Measurements from ENCODE around the gene PNPLA2.

The PNPLA2 gene

GRCh38 chr11:847876-848275, 29.2 kb downstream of the PNPLA2 start:
- Histone ChIP-seq H3K4me1 (no peaks in the 10 kb centered on the region), H3K4me3 (ENCODE audit: low read depth, low read length) (no peak overlapping the region)

DNA sequence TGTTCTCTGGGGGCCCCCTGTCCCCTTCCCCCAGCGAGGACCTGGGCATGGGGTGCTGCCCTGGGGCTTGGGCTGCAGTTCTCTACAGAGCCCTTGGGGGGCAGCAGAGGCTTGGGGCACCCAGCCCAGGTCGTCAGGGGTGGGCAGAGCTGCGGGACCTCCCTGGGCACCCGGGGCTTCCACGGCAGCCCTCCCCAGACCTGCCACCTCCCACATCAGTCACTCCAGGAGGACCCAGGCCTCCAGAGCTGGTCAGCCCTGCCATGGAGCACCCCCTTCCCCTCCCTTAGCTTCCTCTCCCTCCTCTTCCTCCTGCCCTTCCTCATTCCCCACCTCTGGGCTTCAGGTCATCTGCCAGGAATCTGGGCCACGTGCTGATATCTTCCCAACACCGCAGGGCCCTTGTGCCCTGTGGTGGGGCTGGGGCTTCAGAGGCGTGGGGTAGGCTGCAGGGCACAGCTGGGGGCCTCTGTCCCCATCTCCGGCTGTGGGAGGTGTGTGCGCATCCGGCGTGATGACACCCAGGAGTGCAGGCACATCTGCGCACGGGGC, 29.7 kb downstream of the PNPLA2 start:
- no peak overlapping the region for H2AFZ ChIP-seq
- no peaks in the 10 kb centered on the region for H3K36me3 ChIP-seq (ENCODE audit: control insufficient read depth, insufficient read depth, low read length)
- H3K9me3 ChIP-seq (ENCODE audit: control insufficient read depth, low read length), result no peaks in the 10 kb centered on the region
- no peak overlapping the region for H3K27ac ChIP-seq
- TF ChIP-seq, protein P1, sequence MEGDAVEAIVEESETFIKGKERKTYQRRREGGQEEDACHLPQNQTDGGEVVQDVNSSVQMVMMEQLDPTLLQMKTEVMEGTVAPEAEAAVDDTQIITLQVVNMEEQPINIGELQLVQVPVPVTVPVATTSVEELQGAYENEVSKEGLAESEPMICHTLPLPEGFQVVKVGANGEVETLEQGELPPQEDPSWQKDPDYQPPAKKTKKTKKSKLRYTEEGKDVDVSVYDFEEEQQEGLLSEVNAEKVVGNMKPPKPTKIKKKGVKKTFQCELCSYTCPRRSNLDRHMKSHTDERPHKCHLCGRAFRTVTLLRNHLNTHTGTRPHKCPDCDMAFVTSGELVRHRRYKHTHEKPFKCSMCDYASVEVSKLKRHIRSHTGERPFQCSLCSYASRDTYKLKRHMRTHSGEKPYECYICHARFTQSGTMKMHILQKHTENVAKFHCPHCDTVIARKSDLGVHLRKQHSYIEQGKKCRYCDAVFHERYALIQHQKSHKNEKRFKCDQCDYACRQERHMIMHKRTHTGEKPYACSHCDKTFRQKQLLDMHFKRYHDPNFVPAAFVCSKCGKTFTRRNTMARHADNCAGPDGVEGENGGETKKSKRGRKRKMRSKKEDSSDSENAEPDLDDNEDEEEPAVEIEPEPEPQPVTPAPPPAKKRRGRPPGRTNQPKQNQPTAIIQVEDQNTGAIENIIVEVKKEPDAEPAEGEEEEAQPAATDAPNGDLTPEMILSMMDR (IDR thresholded peaks at IDR 0.05), result peak; percentile 61
- H3K27me3 ChIP-seq (ENCODE audit: control insufficient read depth, insufficient read depth, low read length), result no peaks in the 10 kb centered on the region
- H3K79me2 ChIP-seq, result no peaks in the 10 kb centered on the region
- H3K4me3 ChIP-seq (ENCODE audit: low read depth, low read length), result no peak overlapping the region
- H3K4me1 ChIP-seq, result no peaks in the 10 kb centered on the region
- no peak overlapping the region for H3K9ac ChIP-seq
- H3K4me2 ChIP-seq (ENCODE audit: low read length), result no peak overlapping the region

More at GRCh38 chr11:847876-848275, 29.2 kb downstream of the PNPLA2 start:
- Histone ChIP-seq H3K27me3 (ENCODE audit: control insufficient read depth, insufficient read depth, low read length) (no peaks in the 10 kb centered on the region), H3K4me2 (ENCODE audit: low read length) (no peak overlapping the region), H3K79me2 (no peaks in the 10 kb centered on the region), H3K9ac (no peak overlapping the region), H3K27ac (no peak overlapping the region), H3K9me3 (ENCODE audit: control insufficient read depth, low read length) (no peaks in the 10 kb centered on the region), H2AFZ (no peak overlapping the region), H3K36me3 (ENCODE audit: control insufficient read depth, insufficient read depth, low read length) (no peaks in the 10 kb centered on the region)
- TF ChIP-seq, protein P1 (IDR thresholded peaks at IDR 0.05), result no peak

GRCh38 chr11:849104-849824, 30.6 kb downstream of the PNPLA2 start:
- TF ChIP-seq, protein P1 (IDR thresholded peaks at IDR 0.05), result no peak
- H3K79me2 ChIP-seq, result no peaks in the 10 kb centered on the region
- H3K36me3 ChIP-seq (ENCODE audit: control insufficient read depth, insufficient read depth, low read length), result no peaks in the 10 kb centered on the region
- H3K9ac ChIP-seq, result no peak overlapping the region
- H3K27ac ChIP-seq, result no peak overlapping the region
- H3K4me3 ChIP-seq (ENCODE audit: low read depth, low read length), result no peak overlapping the region
- no peaks in the 10 kb centered on the region for H3K9me3 ChIP-seq (ENCODE audit: control insufficient read depth, low read length)
- H2AFZ ChIP-seq, result no peak overlapping the region
- H3K27me3 ChIP-seq (ENCODE audit: control insufficient read depth, insufficient read depth, low read length), result no peaks in the 10 kb centered on the region
- H3K4me1 ChIP-seq, result no peaks in the 10 kb centered on the region
- H3K4me2 ChIP-seq (ENCODE audit: low read length), result no peak overlapping the region

DNA sequence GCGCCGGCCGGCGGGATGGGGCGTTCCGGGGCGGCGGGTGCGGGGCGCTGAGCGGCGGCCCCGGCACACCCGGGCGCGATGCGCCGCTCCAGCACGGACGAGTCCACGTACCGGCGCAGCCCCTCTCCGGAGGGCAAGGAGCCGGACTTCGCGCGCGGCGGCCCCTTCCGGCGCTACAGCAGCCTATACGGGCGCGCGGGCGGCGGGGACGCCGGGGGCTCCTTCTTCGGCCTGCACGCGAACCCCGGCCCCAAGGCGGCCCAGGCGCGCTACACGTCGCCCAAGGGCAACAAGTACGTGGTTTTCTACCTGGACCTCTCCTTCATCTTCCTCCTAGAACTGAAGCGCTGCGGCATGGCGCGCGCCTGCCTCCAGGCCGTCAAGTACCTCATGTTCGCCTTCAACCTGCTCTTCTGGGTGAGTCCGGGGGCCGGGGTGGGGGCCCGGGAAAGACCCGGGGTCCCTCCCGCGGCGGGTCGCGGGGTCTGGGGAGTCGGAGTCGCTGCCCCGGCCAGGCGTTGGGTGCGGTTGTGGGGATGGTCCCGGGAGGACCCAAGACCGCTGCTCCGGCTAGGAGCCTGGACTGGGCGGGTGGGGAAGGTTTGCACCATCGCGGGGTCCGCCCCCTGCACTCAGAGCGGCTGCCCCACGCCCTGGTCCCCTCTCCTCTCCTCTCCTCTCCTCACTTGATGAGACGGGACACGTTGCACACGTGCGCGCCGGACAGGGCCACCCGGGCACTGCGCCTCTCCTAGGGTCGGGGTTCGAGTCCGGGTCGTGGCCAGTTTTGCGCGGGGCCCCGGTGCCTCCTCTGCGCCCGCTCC, 31.4 kb downstream of the PNPLA2 start:
- TF ChIP-seq, protein P1 (IDR thresholded peaks at IDR 0.05), result no peak
- Histone ChIP-seq H3K9ac (no peak overlapping the region), H3K4me2 (ENCODE audit: low read length) (no peak overlapping the region)

More for the DNA sequence above, 31.4 kb downstream of the PNPLA2 start:
- Histone ChIP-seq H3K27me3 (ENCODE audit: control insufficient read depth, insufficient read depth, low read length) (no peaks in the 10 kb centered on the region), H3K79me2 (no peaks in the 10 kb centered on the region), H3K4me3 (ENCODE audit: low read depth, low read length) (no peak overlapping the region), H3K27ac (no peak overlapping the region), H3K4me1 (no peaks in the 10 kb centered on the region), H3K36me3 (ENCODE audit: control insufficient read depth, insufficient read depth, low read length) (no peaks in the 10 kb centered on the region), H3K9me3 (ENCODE audit: control insufficient read depth, low read length) (no peaks in the 10 kb centered on the region), H2AFZ (no peak overlapping the region)
